IMR-90 (cell line): ENCODE results near the gene PELI3. TPM values are rescaled to one million over a fixed set of nuclear protein-coding genes. Genes with fewer than 3 reads are reported as not detected.

ENCODE experiments used
- ATAC-seq: fragments of 200-7000 bp; cut with Tn5 transposase; 2 replicates; pipeline ENCODE4 v1.9.1; 2020; ENCODE audit warnings: low read depth, mild to moderate bottlenecking, moderate library complexity
- BruUV-seq: library from RNA; stranded (reverse); fragments of 400-500 nt; replicated peaks from 2 replicates; lab custom pipeline; 2021; lab: Mats Ljungman, UMichigan
- CTCF ChIA-PET: fragments of 300-600 bp; formaldehyde crosslinking; extraction: SDS; loops from one replicate; lab custom pipeline; 2021; ENCODE audit warnings: antibody characterized with exemption; lab: Yijun Ruan, JAX
- POLR2A ChIA-PET: fragments of 300-600 bp; sonication (Branson Sonifier 250); formaldehyde crosslinking; loops from one replicate; lab custom pipeline; 2022; ENCODE audit warnings: antibody characterized with exemption; ENCODE audit not compliant: unreplicated experiment; lab: Charles Lee
- DNase-seq: peaks from one replicate; pipeline ENCODE4 v3.0.0; 2013
- H2AFZ ChIP-seq: replicated peaks from 2 replicates; pipeline ENCODE3; 2013; ENCODE audit warnings: low read length, mild to moderate bottlenecking; ENCODE audit not compliant: poor library complexity
- H2AK5ac ChIP-seq: 2 replicates; pipeline ENCODE4 v1.6.1; 2013; ENCODE audit warnings: low read depth, low read length, inconsistent platforms
- H2AK9ac ChIP-seq: replicated peaks from 2 replicates; pipeline ENCODE3; 2013; ENCODE audit warnings: mild to moderate bottlenecking, low read depth, low read length, moderate library complexity; ENCODE audit not compliant: poor library complexity
- H2BK120ac ChIP-seq: 2 replicates; pipeline ENCODE4 v1.6.1; 2013; ENCODE audit warnings: low read depth, low read length, inconsistent platforms
- H2BK15ac ChIP-seq: 3 replicates; pipeline ENCODE4 v1.6.1; 2013; ENCODE audit warnings: low read depth, low read length, inconsistent platforms
- H2BK20ac ChIP-seq: 2 replicates; pipeline ENCODE4 v1.6.1; 2013; ENCODE audit warnings: low read depth, mild to moderate bottlenecking, inconsistent platforms, low read length, moderate library complexity
- H2BK5ac ChIP-seq: 2 replicates; pipeline ENCODE4 v1.6.1; 2013; ENCODE audit warnings: mild to moderate bottlenecking, low read depth, low read length, inconsistent platforms; ENCODE audit not compliant: poor library complexity, severe bottlenecking
- H3K14ac ChIP-seq: replicated peaks from 2 replicates; pipeline ENCODE4 v1.6.1; 2013; ENCODE audit warnings: low read depth, low read length, inconsistent platforms
- H3K18ac ChIP-seq: 2 replicates; pipeline ENCODE4 v1.6.1; 2013; ENCODE audit warnings: low read depth, low read length, control low read depth
- H3K23ac ChIP-seq: 2 replicates; pipeline ENCODE4 v1.6.1; 2013; ENCODE audit warnings: low read depth, low read length, inconsistent platforms
- H3K27ac ChIP-seq: 2 replicates; pipeline ENCODE4 v1.5.1; 2013; ENCODE audit warnings: mild to moderate bottlenecking, control low read depth, low read length; ENCODE audit not compliant: insufficient read depth
- H3K27me3 ChIP-seq: 2 replicates; pipeline ENCODE4 v1.6.1; 2013; ENCODE audit warnings: low read length; ENCODE audit not compliant: control insufficient read depth, insufficient read depth
- H3K36me3 ChIP-seq: 2 replicates; pipeline ENCODE4 v1.6.1; 2013; ENCODE audit warnings: low read length, mixed read lengths; ENCODE audit not compliant: control insufficient read depth, insufficient read depth
- H3K4ac ChIP-seq: 2 replicates; pipeline ENCODE4 v1.6.1; 2013; ENCODE audit warnings: low read depth, low read length, inconsistent platforms
- H3K4me1 ChIP-seq: 2 replicates; pipeline ENCODE4 v1.6.1; 2013; ENCODE audit warnings: low read length, mixed read lengths; ENCODE audit not compliant: control insufficient read depth, insufficient read depth
- H3K4me2 ChIP-seq: 2 replicates; pipeline ENCODE4 v1.6.1; 2013; ENCODE audit warnings: low read depth, mild to moderate bottlenecking, control low read depth, low read length, moderate library complexity
- H3K4me3 ChIP-seq: 2 replicates; pipeline ENCODE4 v1.5.1; 2013; ENCODE audit warnings: low read depth, mild to moderate bottlenecking, control low read depth, low read length, moderate library complexity; ENCODE audit not compliant: insufficient read depth
- H3K56ac ChIP-seq: 2 replicates; pipeline ENCODE4 v1.6.1; 2013; ENCODE audit warnings: low read length, inconsistent platforms; ENCODE audit not compliant: insufficient read depth; ENCODE audit errors: extremely low read depth
- H3K79me1 ChIP-seq, 2 experiments: 2 replicates each; pipeline ENCODE4 v1.6.1; 2013; ENCODE audit warnings: low read length in 2 of 2, inconsistent platforms in 1 of 2, low read depth in 1 of 2
- H3K9ac ChIP-seq: 2 replicates; pipeline ENCODE4 v1.6.1; 2013; ENCODE audit warnings: low read depth, low read length, control low read depth
- H3K9me1 ChIP-seq: 2 replicates; pipeline ENCODE4 v1.6.1; 2013; ENCODE audit warnings: low read length, inconsistent platforms; ENCODE audit not compliant: insufficient read depth
- H3K9me3 ChIP-seq: 2 replicates; pipeline ENCODE4 v1.6.1; 2013; ENCODE audit warnings: low read length; ENCODE audit not compliant: control insufficient read depth, insufficient read depth
- H4K20me1 ChIP-seq: 2 replicates; pipeline ENCODE4 v1.6.1; 2013; ENCODE audit warnings: low read length, inconsistent platforms; ENCODE audit not compliant: insufficient read depth
- H4K5ac ChIP-seq: 2 replicates; pipeline ENCODE4 v1.6.1; 2013; ENCODE audit warnings: mild to moderate bottlenecking, low read depth, low read length, control low read depth
- H4K8ac ChIP-seq, 2 experiments: 2 replicates each; pipeline ENCODE4 v1.6.1; 2013; ENCODE audit warnings: low read depth in 2 of 2, low read length in 2 of 2, control low read depth in 1 of 2, inconsistent platforms in 1 of 2
- H4K91ac ChIP-seq: 2 replicates; pipeline ENCODE4 v1.6.1; 2013; ENCODE audit warnings: low read depth, low read length, inconsistent platforms; ENCODE audit not compliant: insufficient read depth
- BHLHE40 ChIP-seq: fragments of 150-350 bp; IDR thresholded peaks from 2 replicates; pipeline ENCODE4 v1.6.1; 2016; ENCODE audit warnings: mild to moderate bottlenecking, low read depth, low read length
- CEBPB ChIP-seq: IDR thresholded peaks from 2 replicates; pipeline ENCODE4 v1.6.1; 2012; ENCODE audit warnings: low read depth, low read length, improper control_type of control experiment
- CHD1 ChIP-seq: IDR thresholded peaks from 2 replicates; pipeline ENCODE4 v1.6.1; 2012; ENCODE audit warnings: low read depth, low read length, improper control_type of control experiment
- FOS ChIP-seq: fragments of 150-350 bp; IDR thresholded peaks from 2 replicates; pipeline ENCODE4 v1.6.1; 2016; ENCODE audit warnings: low read depth, low read length
- MAFK ChIP-seq: IDR thresholded peaks from 2 replicates; pipeline ENCODE4 v1.6.1; 2012; ENCODE audit warnings: low read depth, low read length, improper control_type of control experiment
- MAZ ChIP-seq: IDR thresholded peaks from 2 replicates; pipeline ENCODE4 v1.6.1; 2012; ENCODE audit warnings: low read depth, mild to moderate bottlenecking, low read length, improper control_type of control experiment, moderate library complexity, borderline replicate concordance
- RAD21 ChIP-seq: IDR thresholded peaks from 2 replicates; pipeline ENCODE4 v1.6.1; 2012; ENCODE audit warnings: low read length, improper control_type of control experiment
- SMC3 ChIP-seq: fragments of 150-350 bp; IDR thresholded peaks from 2 replicates; pipeline ENCODE4 v1.6.1; 2016; ENCODE audit warnings: low read depth, mild to moderate bottlenecking, antibody characterized with exemption, low read length, moderate library complexity
- WGBS, 2 experiments: methylation state at CpG; one replicate each; pipeline versions ENCODE4 v1.1.5 to v1.1.7; 2013; ENCODE audit warnings: missing lambda C conversion rate in 2 of 2; ENCODE audit not compliant: insufficient read length in 1 of 2; ENCODE audit errors: extremely low coverage in 2 of 2; 5-methylcytosine and 5-hydroxymethylcytosine counted together
- dilution Hi-C: fragments of 300-500 bp; cut with HindIII; formaldehyde crosslinking; loops from one replicate; pipeline ENCODE4 v1.14.3; 2018; ENCODE audit warnings: low sequenced_read_pairs; ENCODE audit not compliant: unreplicated experiment
- in situ Hi-C: fragments of 300-500 bp; cut with MboI; formaldehyde crosslinking; loops from 3 replicates; pipeline ENCODE4 v1.14.3; 2019; ENCODE audit warnings: low sequenced_read_pairs, inconsistent platforms, mixed read lengths
- intact Hi-C: fragments of 100-400 bp; cut with micrococcal nuclease; formaldehyde crosslinking; loops from 2 replicates; pipeline ENCODE4 v1.10.0; 2022
- polyA plus RNA-seq, 3 experiments: library from polyadenylated mRNA; depleted of rRNA; stranded (reverse); fragments of >200 nt; gene quantifications; 2 replicates each; pipeline ENCODE4 v1.2.3, GENCODE V29; 2012; ENCODE audit warnings: low replicate concordance in 1 of 3
- total RNA-seq: library from RNA; depleted of rRNA; stranded (reverse); fragments of >200 nt; gene quantifications from 2 replicates; pipeline ENCODE4 v1.2.3, GENCODE V29; 2012
- TF ChIP-seq, protein P1 (sequence below): fragments of 150-350 bp; IDR thresholded peaks from 2 replicates; pipeline ENCODE4 v1.6.1; 2016; ENCODE audit warnings: low read depth, mild to moderate bottlenecking, low read length, moderate library complexity, borderline replicate concordance

Gene PELI3
- total and polyA plus RNA-seq, 2 of the 4 experiments (the other 2 are of a cell fraction): 5.0 to 6.3 TPM

DNA sequence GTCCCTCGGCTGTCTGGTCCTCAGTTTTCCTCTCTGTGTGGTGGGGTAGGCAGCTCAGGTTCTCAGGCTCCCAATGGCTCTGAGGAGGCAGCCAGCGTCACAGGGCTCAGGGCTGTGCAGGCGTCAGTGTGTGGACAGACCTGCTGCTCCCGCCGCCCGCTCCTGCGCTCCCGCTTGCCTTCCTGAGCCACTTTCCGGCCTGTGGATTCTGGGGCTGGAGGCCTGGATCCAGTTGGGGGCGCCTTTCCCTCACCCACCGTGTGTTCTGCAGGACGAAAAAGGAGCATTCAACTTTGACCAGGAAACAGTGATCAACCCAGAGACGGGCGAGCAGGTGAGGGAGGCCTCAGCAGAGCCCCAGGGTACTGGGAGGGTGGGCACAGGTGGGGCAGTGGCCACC, 28.2 kb downstream of the PELI3 start:
- Histone ChIP-seq H2BK120ac (no peak overlapping the region), H3K4ac (no peak overlapping the region), H3K4me3 (no peak overlapping the region), H3K9ac (no peak overlapping the region), H4K5ac (no peak overlapping the region), H2AFZ (no peak overlapping the region), H2BK5ac (no peak overlapping the region), H3K4me2 (no peak overlapping the region), H3K9me3 (no peaks in the 10 kb centered on the region), H3K18ac (no peak overlapping the region), H2BK20ac (no peak overlapping the region), H3K56ac (no peak overlapping the region), H3K14ac (no peak overlapping the region), H4K8ac (no peak overlapping the region), H4K20me1 (no peaks in the 10 kb centered on the region), H3K79me1 (no peaks in the 10 kb centered on the region), H2AK5ac (no peak overlapping the region), H3K27me3 (no peaks in the 10 kb centered on the region), H3K36me3 (peaks cover 40% of the 10 kb centered on the region), H3K4me1 (peaks cover 2% of the 10 kb centered on the region; the same call in 1 of the 2 replicates), H2AK9ac (no peak overlapping the region), H3K27ac (no peak overlapping the region), H3K23ac (no peak overlapping the region), H2BK15ac (no peak overlapping the region), H3K9me1 (no peaks in the 10 kb centered on the region), H4K91ac (no peak overlapping the region)
- ATAC-seq (no peak), DNase-seq (no peak)
- dilution Hi-C loops (no loop called here), intact Hi-C loops (no loop called here), in situ Hi-C loops (no loop called here)
- WGBS, 2 experiments: 91% methylated on average over 9 of the region's 14 CpGs; no CpG with 5 or more reads in 1 of the 2 experiments
- CTCF ChIA-PET: no interaction called here
- no TSS peak for BruUV-seq
- POLR2A ChIA-PET: no interaction called here
- TF ChIP-seq BHLHE40: no peak
- no peak for TF ChIP-seq RAD21
- no peak for TF ChIP-seq MAZ
- no peak for TF ChIP-seq MAFK
- TF ChIP-seq FOS: no peak
- TF ChIP-seq SMC3: no peak
- no peak for TF ChIP-seq CHD1
- no peak for TF ChIP-seq CEBPB
- TF ChIP-seq, protein P1, sequence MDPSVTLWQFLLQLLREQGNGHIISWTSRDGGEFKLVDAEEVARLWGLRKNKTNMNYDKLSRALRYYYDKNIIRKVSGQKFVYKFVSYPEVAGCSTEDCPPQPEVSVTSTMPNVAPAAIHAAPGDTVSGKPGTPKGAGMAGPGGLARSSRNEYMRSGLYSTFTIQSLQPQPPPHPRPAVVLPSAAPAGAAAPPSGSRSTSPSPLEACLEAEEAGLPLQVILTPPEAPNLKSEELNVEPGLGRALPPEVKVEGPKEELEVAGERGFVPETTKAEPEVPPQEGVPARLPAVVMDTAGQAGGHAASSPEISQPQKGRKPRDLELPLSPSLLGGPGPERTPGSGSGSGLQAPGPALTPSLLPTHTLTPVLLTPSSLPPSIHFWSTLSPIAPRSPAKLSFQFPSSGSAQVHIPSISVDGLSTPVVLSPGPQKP: no peak
